Activated CD4-positive, CD25-positive, alpha-beta regulatory T cell treated with anti-CD3 and anti-CD28 coated beads, Interleukin-2, amount 50 U/mL, for 16 hours (primary cell): ENCODE measurements around the gene ATRN.
"Not testable (repeated sequence)": the region's sequence is repeated elsewhere in the genome, so short reads cannot be mapped to it uniquely, and the experiment has no call there.

Experiments
- DNase-seq: peaks from one replicate; pipeline ENCODE4 v3.0.0-alpha.2; 2020; ENCODE audit warnings: low read depth, low spot score

Gene ATRN

GRCh38 chr20:3514012-3514642 lies 43.3 kb downstream of the ATRN start:
- no peak for DNase-seq

GRCh38 chr20:3515379-3516170 lies 44.8 kb downstream of the ATRN start:
- DNase-seq = no peak

GRCh38 chr20:3521852-3522740 lies 51.3 kb downstream of the ATRN start:
- no peak for DNase-seq

GRCh38 chr20:3524696-3525095 lies 53.9 kb downstream of the ATRN start:
- not testable (repeated sequence) for DNase-seq

GRCh38 chr20:3532089-3532615 lies 61.3 kb downstream of the ATRN start:
- no peak for DNase-seq

- DNase-seq = not testable (repeated sequence)
Measured at GRCh38 chr20:3537733-3538132, 66.9 kb downstream of the ATRN start.

GRCh38 chr20:3539311-3540107 lies 68.7 kb downstream of the ATRN start:
- DNase-seq = no peak

- DNase-seq = no peak
Measured at GRCh38 chr20:3541887-3542721, 71.3 kb downstream of the ATRN start.

GRCh38 chr20:3543901-3544507 lies 73.2 kb downstream of the ATRN start:
- DNase-seq = no peak

- DNase-seq = no peak
Measured at GRCh38 chr20:3545401-3545925, 74.6 kb downstream of the ATRN start.

GRCh38 chr20:3547906-3548305 lies 77.1 kb downstream of the ATRN start:
- no peak for DNase-seq

GRCh38 chr20:3550837-3551236 lies 80.0 kb downstream of the ATRN start:
- no peak for DNase-seq

GRCh38 chr20:3551681-3552434 lies 81.0 kb downstream of the ATRN start:
- no peak for DNase-seq

- no peak for DNase-seq
Measured at GRCh38 chr20:3553663-3554062, 82.8 kb downstream of the ATRN start.

GRCh38 chr20:3557237-3557785 lies 86.5 kb downstream of the ATRN start:
- DNase-seq = no peak

- DNase-seq = no peak
Measured at GRCh38 chr20:3559231-3559630, 88.4 kb downstream of the ATRN start.

- DNase-seq = no peak
Measured at GRCh38 chr20:3559637-3560036, 88.8 kb downstream of the ATRN start.

GRCh38 chr20:3560162-3560561 lies 89.3 kb downstream of the ATRN start:
- no peak for DNase-seq

- DNase-seq = no peak
Measured at GRCh38 chr20:3560578-3560977, 89.8 kb downstream of the ATRN start.
